ENCODE data around the gene PLRG1. TPM values are rescaled to one million over a fixed set of nuclear protein-coding genes. Genes with fewer than 3 reads are reported as not detected.

PLRG1 gene
- total and polyA plus RNA-seq, 5 donors from 2014 or later = 39.6 to 85.2 (median 78.4) TPM

Other genes with a start within 250 kb of the PLRG1 start
- gene DCHS2, start 58.6 kb downstream of the PLRG1 start, total RNA-seq = not detected
- gene DCHS2, start 58.6 kb downstream of the PLRG1 start, polyA plus RNA-seq = not detected
- gene FGB, start 12.6 kb upstream of the PLRG1 start, total RNA-seq = not detected
- not detected for gene FGB, start 12.6 kb upstream of the PLRG1 start, polyA plus RNA-seq
- not detected for gene FGA, start 40.3 kb upstream of the PLRG1 start, total RNA-seq
- gene FGA, start 40.3 kb upstream of the PLRG1 start, polyA plus RNA-seq = not detected
- not detected for gene FGG, start 62.3 kb upstream of the PLRG1 start, total RNA-seq
- gene FGG, start 62.3 kb upstream of the PLRG1 start, polyA plus RNA-seq = not detected
- gene LRAT, start 193.6 kb upstream of the PLRG1 start, total RNA-seq = not detected
- gene LRAT, start 193.6 kb upstream of the PLRG1 start, polyA plus RNA-seq = not detected
- not detected for gene RBM46, start 230.9 kb upstream of the PLRG1 start, total RNA-seq
- gene RBM46, start 230.9 kb upstream of the PLRG1 start, polyA plus RNA-seq = not detected

All from CD4-positive, CD25-positive, alpha-beta regulatory T cell (primary cell).